Left renal pelvis (tissue), 4 donors: ENCODE results near the gene KASH5. TPM values are rescaled to one million over a fixed set of nuclear protein-coding genes. Genes with fewer than 3 reads are reported as not detected.

Source experiments
- DNase-seq, 4 donors: peaks; one replicate each; pipeline ENCODE4 v3.0.0-alpha.2; 2013; ENCODE audit warnings: low read depth in 4 of 4, low spot score in 3 of 4
- polyA plus RNA-seq, 4 donors: library from polyadenylated mRNA; unstranded; fragments of 120-200 nt; gene quantifications; one replicate each; pipeline ENCODE4 v1.2.1, GENCODE V29; 2013; ENCODE audit not compliant: insufficient read length in 4 of 4

KASH5 gene
- polyA plus RNA-seq, 4 donors, result 0.32 TPM; not detected in 3

GRCh38 chr19:49420227-49420626 lies 32.2 kb downstream of the KASH5 start:
- no peak for DNase-seq

DNA sequence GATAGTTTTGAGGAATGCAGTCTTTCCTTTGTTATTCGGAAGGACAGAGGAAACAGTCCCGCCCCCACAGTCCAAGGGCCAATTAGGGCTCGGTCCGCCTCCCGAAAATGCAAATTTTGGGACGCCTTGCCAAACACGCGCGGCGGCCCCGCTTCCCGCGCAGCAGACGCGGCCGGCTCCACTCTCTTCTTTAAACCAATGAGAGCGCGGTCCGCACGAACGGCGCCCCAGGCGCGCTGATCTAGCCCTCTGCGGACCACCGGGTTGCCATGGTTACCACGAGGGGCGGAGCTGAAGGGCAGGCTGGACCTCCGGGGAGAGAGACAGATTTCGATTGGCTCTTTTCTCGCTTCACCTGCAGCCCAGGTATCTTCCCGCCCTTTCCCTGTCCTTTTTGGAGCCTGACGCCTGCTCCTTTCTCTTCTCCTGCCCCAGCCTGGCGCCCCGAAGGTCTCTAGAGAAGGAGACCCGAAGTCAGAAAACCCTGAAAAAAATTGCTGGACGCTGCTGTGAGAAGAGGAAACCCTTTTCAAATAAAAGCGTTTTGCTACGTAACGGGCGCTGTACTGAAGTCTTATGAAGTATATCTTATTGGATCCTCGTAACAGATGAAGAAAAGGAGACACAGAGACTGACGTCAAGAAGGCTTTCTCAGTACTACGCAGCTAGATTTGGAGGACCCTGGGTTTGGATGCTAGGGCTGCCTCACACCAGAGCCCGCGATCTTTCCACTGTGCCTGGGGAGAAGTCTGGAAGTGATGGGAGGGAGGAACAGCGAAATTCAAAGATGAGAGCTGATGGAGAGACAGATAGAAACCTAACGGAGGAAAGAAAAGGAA lies 33.2 kb downstream of the KASH5 start:
- peak in 2 of 4 donors; percentile 56 to 63 for DNase-seq

- no peak for DNase-seq
Measured at GRCh38 chr19:49421878-49422202, 33.8 kb downstream of the KASH5 start.

- no peak for DNase-seq
Measured at GRCh38 chr19:49422407-49423070, 34.5 kb downstream of the KASH5 start.

GRCh38 chr19:49423071-49423984 lies 35.3 kb downstream of the KASH5 start, which contains the start of gene PTH2:
PTH2 (minus strand) TSS chr19:49423441; CDS start chr19:49423339, 102 bp downstream.
- no peak for DNase-seq

DNA sequence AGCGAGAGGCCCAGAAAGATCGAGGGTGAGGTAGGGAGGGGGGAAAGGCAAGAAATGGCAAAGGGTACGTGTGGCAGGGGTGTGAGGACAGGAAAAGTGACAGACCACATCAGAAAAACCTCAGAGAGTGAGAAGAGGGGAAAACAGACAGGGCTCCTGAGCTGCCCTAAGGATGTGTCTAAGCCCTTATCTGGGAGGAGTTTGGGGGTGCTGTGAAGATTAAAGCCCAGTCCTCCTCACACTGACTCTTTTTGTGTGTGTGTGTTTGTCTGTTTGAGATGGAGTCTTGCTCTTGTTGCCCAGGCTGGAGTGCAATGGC lies 35.9 kb downstream of the KASH5 start:
- DNase-seq, result no peak

GRCh38 chr19:49425178-49425577 lies 37.1 kb downstream of the KASH5 start, which contains the start of gene GFY:
GFY (plus strand) TSS chr19:49425388; CDS start chr19:49426431, 1,043 bp downstream.
- no peak for DNase-seq

DNA sequence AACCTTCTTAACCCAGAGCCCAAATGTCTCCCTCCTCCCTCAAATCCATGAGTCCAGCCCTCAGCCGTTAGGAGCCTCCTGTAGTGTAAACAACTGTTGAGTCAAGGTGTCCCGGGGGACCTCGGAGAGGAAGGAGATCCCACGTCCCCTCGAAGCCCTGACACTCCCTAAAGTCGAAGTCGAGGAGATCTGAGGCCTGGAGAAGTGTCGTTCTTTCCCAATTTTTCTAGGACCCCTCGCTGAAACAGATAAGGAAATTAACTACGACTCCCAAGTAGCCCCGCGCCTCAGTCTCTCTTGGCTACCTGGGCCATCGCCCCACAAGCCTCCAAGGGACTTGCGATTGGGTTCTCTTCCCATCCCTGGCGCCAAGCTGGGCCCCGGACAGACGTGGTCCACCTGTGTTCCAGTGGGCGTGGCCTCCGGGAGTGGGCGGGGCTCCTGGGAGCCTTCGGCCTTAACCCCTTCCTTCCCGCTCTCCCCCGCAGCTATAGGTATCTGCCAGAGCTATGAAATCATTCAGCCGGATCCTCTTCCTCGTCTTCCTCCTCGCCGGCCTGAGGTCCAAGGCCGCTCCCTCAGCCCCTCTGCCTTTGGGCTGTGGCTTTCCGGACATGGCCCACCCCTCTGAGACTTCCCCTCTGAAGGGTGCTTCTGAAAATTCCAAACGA lies 38.0 kb downstream of the KASH5 start:
- no peak for DNase-seq

DNA sequence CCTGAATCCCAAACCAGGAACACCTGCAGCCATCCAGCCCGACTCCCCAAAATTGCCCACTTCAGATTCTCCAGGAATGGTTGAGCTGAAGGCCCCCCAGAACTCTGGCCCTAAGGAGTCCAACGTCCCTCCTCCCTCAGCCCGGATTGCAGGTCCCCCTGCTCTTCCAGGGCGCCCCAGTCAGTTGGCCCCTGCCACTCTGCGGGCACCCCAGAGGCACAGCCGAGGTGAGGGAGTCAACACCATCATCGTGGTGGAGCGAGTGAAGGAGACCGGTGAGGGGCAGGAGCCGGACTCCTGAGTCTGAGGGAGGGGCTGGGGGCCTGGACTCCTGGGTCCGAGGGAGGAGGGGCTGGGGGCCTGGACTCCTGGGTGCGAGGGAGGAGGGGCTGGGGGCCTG lies 39.3 kb downstream of the KASH5 start:
- DNase-seq, result no peak

DNA sequence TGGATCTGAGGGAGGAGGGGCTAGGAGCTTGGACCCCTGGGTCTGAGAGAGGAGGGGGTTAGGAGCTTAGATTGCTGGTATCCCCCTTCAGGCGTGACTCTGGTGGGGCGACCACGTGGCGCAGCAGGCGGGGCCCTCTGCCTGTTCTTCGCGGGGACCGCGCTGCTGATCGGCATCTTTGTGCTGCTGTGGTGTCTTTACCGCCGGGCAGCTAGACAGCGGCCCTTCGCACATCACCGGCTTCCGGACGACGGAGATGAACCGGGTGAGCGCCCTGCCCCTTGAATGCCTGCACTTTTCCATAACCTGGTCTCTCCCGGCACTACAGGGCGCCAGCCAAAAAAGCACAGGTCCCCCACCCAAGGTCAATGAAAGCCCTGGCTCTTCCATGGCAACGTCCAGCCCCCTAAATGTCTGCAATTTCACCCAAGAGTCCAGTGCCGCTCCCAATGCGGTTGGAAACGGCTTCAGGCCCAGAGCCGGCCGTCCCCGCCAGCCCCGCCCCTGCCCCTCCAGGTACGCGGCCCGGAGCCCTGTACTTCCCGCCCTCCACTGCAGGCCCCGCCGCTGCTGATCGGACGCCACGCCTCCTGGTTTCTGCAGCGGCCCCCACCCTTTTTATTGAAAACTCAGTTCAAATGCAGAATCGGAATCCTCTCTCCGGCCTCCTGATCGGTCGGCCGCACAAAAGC lies 40.0 kb downstream of the KASH5 start:
- no peak for DNase-seq

DNA sequence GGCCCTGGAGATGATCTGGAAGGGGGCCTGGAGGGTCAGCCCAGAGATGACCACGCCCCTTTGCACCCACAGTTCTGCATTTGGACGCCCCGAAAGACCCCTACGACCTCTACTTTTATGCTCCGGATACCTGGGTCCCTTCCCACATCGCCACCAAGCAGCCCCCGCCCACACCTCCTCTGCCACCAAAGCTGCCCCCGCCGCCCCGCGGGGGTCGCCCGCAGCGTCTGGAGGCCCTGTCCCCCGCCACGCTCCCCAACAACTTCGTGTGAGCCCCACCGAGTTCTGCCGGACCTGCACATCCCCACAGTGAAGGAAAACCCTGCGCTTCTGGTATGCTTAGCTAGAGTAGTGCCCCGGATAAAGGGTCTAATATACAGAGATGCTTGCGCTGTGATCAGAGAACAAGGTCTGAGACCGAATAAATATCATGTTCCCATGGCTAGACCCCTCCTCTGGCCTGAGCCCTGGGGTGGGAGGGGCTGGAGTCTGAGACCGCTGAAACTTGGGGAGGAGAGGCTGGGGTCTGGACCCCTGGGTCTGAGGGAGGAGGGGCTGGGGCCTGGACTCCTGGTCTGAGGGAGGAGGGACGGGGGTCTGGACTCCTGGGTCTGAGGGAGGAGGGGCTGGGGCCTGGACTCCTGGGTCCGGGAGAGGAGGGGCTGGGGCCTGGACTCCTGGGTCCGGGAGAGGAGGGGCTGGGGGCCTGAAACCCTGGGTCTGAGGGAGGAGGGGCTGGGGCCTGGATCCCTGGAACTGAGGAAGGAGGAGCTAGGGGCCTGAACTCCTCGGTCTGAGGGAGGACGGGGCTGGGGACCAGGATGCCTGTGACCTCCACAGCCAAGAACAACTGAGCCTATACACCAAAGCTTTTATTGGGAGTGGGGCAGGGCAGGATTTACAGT lies 40.8 kb downstream of the KASH5 start:
- DNase-seq, result no peak

DNA sequence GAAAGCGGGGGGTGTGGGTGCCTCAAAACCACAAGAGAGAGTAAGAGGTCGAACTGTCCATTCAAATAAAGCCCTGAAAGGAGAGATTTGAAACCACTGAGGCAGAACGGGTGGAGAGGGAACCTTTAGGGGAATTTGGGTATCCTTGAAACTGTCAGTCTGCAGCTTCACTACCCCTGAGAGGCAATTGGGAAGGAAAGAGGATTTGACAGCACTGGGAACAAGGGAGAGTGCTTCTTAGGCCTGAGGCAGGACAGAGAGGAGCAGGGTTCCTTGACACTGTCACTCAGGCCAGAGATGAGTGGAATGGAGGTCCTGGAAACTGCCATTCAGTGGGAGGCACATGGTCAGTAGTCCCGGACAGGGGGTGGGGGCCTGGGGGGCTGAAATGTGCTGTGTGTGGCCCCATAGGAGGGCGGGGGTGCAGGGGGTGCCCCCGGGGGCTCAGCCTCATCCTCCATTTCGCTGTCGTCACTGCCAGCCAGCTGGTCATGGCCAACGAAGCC lies 42.2 kb downstream of the KASH5 start:
- no peak for DNase-seq

GRCh38 chr19:49430678-49431329 lies 42.8 kb downstream of the KASH5 start:
- no peak for DNase-seq

- DNase-seq, result no peak
Measured at GRCh38 chr19:49431330-49431749, 43.3 kb downstream of the KASH5 start.

DNA sequence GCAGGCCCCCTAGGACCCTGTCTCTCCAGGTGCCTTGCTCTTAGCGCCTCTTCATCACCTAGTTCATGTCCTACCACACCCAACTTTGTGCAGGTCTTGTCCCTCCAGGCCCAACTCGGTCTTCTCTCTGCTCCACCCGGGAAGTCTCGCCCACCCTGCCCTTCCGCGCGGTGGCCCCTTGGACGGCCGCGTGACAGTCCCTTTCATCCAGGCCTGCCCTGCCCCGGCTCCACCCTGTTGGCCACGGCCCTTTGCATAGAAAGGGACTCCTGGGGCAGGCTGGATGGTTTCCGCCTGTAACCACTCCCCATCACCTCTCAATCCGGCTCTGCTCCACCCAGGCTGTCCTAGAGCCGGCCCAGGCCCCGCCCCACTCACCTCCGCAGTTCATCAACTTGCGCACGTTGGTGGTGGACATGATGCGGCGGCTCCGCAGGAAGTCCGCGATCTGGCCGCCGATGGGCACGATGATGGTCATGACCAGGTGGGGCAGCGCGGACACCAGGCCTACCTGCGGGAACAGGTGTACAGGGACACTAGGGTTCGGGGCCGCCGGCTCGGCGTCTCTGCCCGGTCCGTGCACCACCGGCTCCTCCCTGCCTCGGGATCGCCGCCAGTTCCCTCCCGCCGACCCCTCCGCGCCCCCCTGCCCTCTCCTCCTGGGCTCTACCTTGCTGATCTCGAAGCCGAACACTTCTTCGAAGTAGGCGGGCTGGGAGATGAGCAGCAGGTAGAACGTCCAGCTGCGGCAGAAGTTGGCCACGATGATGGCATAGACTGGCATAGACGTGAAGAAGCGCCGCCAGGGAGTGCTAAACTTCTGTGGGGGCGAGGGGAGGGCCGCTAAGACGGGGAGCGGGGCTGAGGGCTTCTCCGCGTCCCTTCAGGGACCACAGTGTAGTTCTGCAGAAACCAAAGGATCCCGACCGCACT lies 44.4 kb downstream of the KASH5 start:
- no peak for DNase-seq

GRCh38 chr19:49433240-49433901 lies 45.3 kb downstream of the KASH5 start:
- no peak for DNase-seq
